GM12878 (cell line): ENCODE results near the gene BBC3. TPM values are rescaled to one million over a fixed set of nuclear protein-coding genes. Genes with fewer than 3 reads are reported as not detected.

ENCODE experiments used
- ASH2L ChIP-seq: fragments of 300-600, 200-600 bp; sonication (generic); IDR thresholded peaks from 2 replicates; pipeline ENCODE4 v1.6.1; 2017; ENCODE audit warnings: low read depth, mild to moderate bottlenecking, borderline replicate concordance
- CREB1 ChIP-seq: IDR thresholded peaks from 2 replicates; pipeline ENCODE4 v1.6.1; 2012; ENCODE audit warnings: low read depth, mild to moderate bottlenecking, inconsistent platforms
- EP300 ChIP-seq, 2 experiments: fragments of 150-350 bp in 1 of 2; IDR thresholded peaks; 2 replicates each; pipeline ENCODE4 v1.6.1; 2011 to 2012; ENCODE audit warnings: low read depth in 2 of 2, low read length in 2 of 2, borderline replicate concordance in 1 of 2, improper control_type of control experiment in 1 of 2, inconsistent platforms in 1 of 2; ENCODE audit not compliant: control insufficient read depth in 1 of 2
- KAT2A ChIP-seq: conservative IDR thresholded peaks from 2 replicates; pipeline ENCODE4 v1.6.1; 2011; ENCODE audit warnings: low read depth, low read length; ENCODE audit not compliant: control insufficient read depth
- MTA3 ChIP-seq: IDR thresholded peaks from 2 replicates; pipeline ENCODE4 v1.6.1; 2012; ENCODE audit warnings: low read length, inconsistent platforms, borderline replicate concordance
- NBN ChIP-seq: fragments of 450-650 bp; IDR thresholded peaks from 2 replicates; pipeline ENCODE4 v1.6.1; 2016
- NFXL1 ChIP-seq: fragments of 450-650 bp; IDR thresholded peaks from 2 replicates; pipeline ENCODE4 v1.6.1; 2017; ENCODE audit warnings: antibody characterized with exemption, mild to moderate bottlenecking, borderline replicate concordance
- RB1 ChIP-seq: fragments of 450-650 bp; formaldehyde crosslinking; IDR thresholded peaks from 2 replicates; pipeline ENCODE4 v1.6.1; 2017; ENCODE audit warnings: mild to moderate bottlenecking, borderline replicate concordance
- RBBP5 ChIP-seq: fragments of 200-600 bp; sonication (generic); conservative IDR thresholded peaks from 2 replicates; pipeline ENCODE4 v1.6.1; 2016
- SPI1 ChIP-seq: IDR thresholded peaks from 2 replicates; pipeline ENCODE4 v1.6.1; 2011; ENCODE audit warnings: low read depth, mild to moderate bottlenecking, low read length, moderate library complexity, borderline replicate concordance; ENCODE audit not compliant: insufficient read depth
- SUZ12 ChIP-seq: fragments of 200-600 bp; sonication (generic); IDR thresholded peaks from one replicate; pipeline ENCODE4 v1.6.1; 2018; ENCODE audit warnings: antibody characterized with exemption, mild to moderate bottlenecking; ENCODE audit not compliant: unreplicated experiment
- TBL1XR1 ChIP-seq: IDR thresholded peaks from 2 replicates; pipeline ENCODE4 v1.6.1; 2012; ENCODE audit warnings: low read depth, low read length, improper control_type of control experiment
- polyA plus RNA-seq, 11 experiments: library from polyadenylated mRNA; depleted of rRNA in 4 of 11; unstranded in 6 of 11; stranded (reverse) in 5 of 11; fragments of >200 nt; fragmentation: Nextera tagmentation in 4 of 11; fragmentation: Illumina TruSeq in 1 of 11; extraction: Ambion mirVana in 4 of 11; extraction: Trizol in 1 of 11; gene quantifications; 1 replicate in 1 of 11; 2 replicates in 10 of 11; pipeline versions ENCODE4 v1.2.1 to v1.2.3, GENCODE V29; 2011 to 2016; ENCODE audit warnings: inconsistent platforms in 2 of 11, missing spikeins in 2 of 11, low read depth in 1 of 11
- total RNA-seq, 4 experiments: library from RNA; depleted of rRNA in 3 of 4; stranded (reverse); fragments of >200 nt in 3 of 4; fragmentation: Illumina TruSeq in 1 of 4; extraction: Trizol in 1 of 4; gene quantifications; 2 replicates each; pipeline versions ENCODE4 v1.2.1 to v1.2.3, GENCODE V29; 2013 to 2021
- TF ChIP-seq, protein P1 (sequence below): IDR thresholded peaks from 2 replicates; pipeline ENCODE4 v1.6.1; 2011; ENCODE audit warnings: borderline replicate concordance, low read depth, mild to moderate bottlenecking, moderate library complexity, low read length; ENCODE audit not compliant: insufficient read depth, poor library complexity, severe bottlenecking
- TF ChIP-seq, protein P2 (sequence below): IDR thresholded peaks from 2 replicates; pipeline ENCODE4 v1.6.1; 2012; ENCODE audit warnings: low read length, inconsistent platforms
- TF ChIP-seq, protein P3 (sequence below): fragments of 450-650 bp; formaldehyde crosslinking; IDR thresholded peaks from 2 replicates; pipeline ENCODE4 v1.4.0; 2022; ENCODE audit warnings: mild to moderate bottlenecking, moderate library complexity
- TF ChIP-seq, protein P4 (sequence below): fragments of 450-650 bp; IDR thresholded peaks from 2 replicates; pipeline ENCODE4 v1.6.1; 2018; ENCODE audit warnings: mild to moderate bottlenecking, low read depth, moderate library complexity; ENCODE audit not compliant: partially characterized antibody
- TF ChIP-seq, protein P5 (sequence below): IDR thresholded peaks from 2 replicates; pipeline ENCODE4 v1.6.1; 2011; ENCODE audit warnings: borderline replicate concordance, low read depth, mild to moderate bottlenecking, moderate library complexity, mixed read lengths, low read length; ENCODE audit not compliant: insufficient read depth; ENCODE audit errors: extremely low read length
- TF ChIP-seq, protein P6 (sequence below): IDR thresholded peaks from 2 replicates; pipeline ENCODE4 v1.6.1; 2012; ENCODE audit warnings: low read depth, low read length, improper control_type of control experiment

BBC3 gene
- total and polyA plus RNA-seq, 10 of the 15 experiments (the other 5 are each of a cell fraction or from before 2014, with no cell fraction given), result 0.10 to 17.9 (median 7.5) TPM

DNA sequence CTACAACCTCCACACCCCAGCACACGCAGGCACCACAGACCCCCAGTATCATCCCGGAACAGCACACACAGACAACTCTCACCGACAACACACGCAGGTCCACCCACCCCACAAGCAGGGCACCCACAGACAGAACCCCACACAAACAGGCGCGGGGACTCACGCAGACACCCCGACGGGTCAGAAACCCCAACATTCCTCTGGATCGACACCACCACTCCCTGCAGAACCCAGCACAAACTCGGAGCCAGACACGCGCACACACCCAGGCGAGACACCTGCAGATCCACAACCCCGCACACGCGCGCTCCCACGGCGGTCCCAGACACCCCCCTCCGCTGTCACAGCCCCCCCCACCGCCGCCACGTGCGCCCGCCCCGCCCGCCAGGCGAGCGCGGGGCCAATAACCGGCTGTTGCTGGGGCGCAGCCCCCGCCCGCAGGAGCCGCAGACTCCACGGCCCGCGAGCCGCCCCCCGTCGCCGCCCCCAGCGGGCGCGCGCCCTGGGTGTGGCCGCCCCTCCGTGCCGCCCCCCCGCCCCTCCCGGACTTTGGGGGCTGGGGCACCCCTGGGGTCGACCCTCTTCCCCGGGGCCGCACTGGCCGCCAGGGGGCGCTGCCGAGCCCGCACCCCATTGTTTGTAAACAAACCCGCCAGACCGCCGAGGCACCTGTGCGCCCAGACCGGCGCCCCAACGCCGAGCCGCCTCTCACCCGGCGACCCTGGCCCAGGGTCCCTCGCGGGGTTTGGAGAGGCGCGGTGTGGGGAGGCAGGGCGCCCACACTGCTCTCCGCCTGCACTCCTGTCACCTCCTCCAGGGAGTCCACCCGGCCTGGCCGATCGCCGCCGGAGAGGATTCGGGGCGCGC, 712 bp downstream of the BBC3 start (continued):
- TF ChIP-seq, protein P1, sequence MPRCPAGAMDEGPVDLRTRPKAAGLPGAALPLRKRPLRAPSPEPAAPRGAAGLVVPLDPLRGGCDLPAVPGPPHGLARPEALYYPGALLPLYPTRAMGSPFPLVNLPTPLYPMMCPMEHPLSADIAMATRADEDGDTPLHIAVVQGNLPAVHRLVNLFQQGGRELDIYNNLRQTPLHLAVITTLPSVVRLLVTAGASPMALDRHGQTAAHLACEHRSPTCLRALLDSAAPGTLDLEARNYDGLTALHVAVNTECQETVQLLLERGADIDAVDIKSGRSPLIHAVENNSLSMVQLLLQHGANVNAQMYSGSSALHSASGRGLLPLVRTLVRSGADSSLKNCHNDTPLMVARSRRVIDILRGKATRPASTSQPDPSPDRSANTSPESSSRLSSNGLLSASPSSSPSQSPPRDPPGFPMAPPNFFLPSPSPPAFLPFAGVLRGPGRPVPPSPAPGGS, result peak; percentile 11
- TF ChIP-seq KAT2A (no peak), RBBP5 (no peak), TBL1XR1 (no peak; the same call in 1 of the 2 replicates), ASH2L (no peak), NFXL1 (no peak), EP300 (IDR thresholded peaks at IDR 0.05; ENCODE audit: borderline replicate concordance in 1 of 2, control insufficient read depth in 1 of 2, low read depth in 2 of 2, low read length in 2 of 2) (no peak), SPI1 (no peak), MTA3 (no peak), CREB1 (no peak), RB1 (no peak), NBN (peak; percentile 18), SUZ12 (no peak)
- TF ChIP-seq, protein P2, sequence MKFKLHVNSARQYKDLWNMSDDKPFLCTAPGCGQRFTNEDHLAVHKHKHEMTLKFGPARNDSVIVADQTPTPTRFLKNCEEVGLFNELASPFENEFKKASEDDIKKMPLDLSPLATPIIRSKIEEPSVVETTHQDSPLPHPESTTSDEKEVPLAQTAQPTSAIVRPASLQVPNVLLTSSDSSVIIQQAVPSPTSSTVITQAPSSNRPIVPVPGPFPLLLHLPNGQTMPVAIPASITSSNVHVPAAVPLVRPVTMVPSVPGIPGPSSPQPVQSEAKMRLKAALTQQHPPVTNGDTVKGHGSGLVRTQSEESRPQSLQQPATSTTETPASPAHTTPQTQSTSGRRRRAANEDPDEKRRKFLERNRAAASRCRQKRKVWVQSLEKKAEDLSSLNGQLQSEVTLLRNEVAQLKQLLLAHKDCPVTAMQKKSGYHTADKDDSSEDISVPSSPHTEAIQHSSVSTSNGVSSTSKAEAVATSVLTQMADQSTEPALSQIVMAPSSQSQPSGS, result no peak
- TF ChIP-seq, protein P3, sequence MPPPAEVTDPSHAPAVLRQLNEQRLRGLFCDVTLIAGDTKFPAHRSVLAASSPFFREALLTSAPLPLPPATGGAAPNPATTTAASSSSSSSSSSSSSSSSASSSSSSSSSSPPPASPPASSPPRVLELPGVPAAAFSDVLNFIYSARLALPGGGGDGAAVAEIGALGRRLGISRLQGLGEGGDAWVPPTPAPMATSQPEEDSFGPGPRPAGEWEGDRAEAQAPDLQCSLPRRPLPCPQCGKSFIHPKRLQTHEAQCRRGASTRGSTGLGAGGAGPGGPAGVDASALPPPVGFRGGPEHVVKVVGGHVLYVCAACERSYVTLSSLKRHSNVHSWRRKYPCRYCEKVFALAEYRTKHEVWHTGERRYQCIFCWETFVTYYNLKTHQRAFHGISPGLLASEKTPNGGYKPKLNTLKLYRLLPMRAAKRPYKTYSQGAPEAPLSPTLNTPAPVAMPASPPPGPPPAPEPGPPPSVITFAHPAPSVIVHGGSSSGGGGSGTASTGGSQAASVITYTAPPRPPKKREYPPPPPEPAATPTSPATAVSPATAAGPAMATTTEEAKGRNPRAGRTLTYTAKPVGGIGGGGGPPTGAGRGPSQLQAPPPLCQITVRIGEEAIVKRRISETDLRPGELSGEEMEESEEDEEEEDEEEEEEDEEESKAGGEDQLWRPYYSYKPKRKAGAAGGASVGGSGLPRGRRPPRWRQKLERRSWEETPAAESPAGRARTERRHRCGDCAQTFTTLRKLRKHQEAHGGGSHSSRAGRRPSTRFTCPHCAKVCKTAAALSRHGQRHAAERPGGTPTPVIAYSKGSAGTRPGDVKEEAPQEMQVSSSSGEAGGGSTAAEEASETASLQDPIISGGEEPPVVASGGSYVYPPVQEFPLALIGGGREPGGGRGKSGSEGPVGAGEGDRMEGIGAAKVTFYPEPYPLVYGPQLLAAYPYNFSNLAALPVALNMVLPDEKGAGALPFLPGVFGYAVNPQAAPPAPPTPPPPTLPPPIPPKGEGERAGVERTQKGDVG (CRISPR knock-in tag), result no peak
- TF ChIP-seq, protein P4, sequence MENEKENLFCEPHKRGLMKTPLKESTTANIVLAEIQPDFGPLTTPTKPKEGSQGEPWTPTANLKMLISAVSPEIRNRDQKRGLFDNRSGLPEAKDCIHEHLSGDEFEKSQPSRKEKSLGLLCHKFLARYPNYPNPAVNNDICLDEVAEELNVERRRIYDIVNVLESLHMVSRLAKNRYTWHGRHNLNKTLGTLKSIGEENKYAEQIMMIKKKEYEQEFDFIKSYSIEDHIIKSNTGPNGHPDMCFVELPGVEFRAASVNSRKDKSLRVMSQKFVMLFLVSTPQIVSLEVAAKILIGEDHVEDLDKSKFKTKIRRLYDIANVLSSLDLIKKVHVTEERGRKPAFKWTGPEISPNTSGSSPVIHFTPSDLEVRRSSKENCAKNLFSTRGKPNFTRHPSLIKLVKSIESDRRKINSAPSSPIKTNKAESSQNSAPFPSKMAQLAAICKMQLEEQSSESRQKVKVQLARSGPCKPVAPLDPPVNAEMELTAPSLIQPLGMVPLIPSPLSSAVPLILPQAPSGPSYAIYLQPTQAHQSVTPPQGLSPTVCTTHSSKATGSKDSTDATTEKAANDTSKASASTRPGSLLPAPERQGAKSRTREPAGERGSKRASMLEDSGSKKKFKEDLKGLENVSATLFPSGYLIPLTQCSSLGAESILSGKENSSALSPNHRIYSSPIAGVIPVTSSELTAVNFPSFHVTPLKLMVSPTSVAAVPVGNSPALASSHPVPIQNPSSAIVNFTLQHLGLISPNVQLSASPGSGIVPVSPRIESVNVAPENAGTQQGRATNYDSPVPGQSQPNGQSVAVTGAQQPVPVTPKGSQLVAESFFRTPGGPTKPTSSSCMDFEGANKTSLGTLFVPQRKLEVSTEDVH, result no peak
- TF ChIP-seq, protein P5, sequence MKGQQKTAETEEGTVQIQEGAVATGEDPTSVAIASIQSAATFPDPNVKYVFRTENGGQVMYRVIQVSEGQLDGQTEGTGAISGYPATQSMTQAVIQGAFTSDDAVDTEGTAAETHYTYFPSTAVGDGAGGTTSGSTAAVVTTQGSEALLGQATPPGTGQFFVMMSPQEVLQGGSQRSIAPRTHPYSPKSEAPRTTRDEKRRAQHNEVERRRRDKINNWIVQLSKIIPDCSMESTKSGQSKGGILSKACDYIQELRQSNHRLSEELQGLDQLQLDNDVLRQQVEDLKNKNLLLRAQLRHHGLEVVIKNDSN, result no peak
- TF ChIP-seq, protein P6, sequence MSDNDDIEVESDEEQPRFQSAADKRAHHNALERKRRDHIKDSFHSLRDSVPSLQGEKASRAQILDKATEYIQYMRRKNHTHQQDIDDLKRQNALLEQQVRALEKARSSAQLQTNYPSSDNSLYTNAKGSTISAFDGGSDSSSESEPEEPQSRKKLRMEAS, result no peak; the same call in none of the 2 replicates
